Natural killer cell (primary cell): ENCODE measurements around the gene CFAP299. TPM values are rescaled to one million over a fixed set of nuclear protein-coding genes. Genes with fewer than 3 reads are reported as not detected.

ENCODE experiments used
- ATAC-seq, 3 donors: fragments of 150-1000 bp in 2 of 3; fragments of 200-7000 bp in 1 of 3; cut with Tn5 transposase; 1 replicate in 1 of 3; 2 replicates in 2 of 3; pipeline ENCODE4 v1.10.0; 2021; ENCODE audit warnings: mild to moderate bottlenecking in 2 of 3, moderate library complexity in 2 of 3
- DNase-seq, 2 donors: peaks; one replicate each; pipeline versions ENCODE4 v3.0.0 to v3.0.0-alpha.2; 2013 to 2021; ENCODE audit warnings: mixed read lengths in 1 of 2
- H3K27ac ChIP-seq: one replicate; pipeline ENCODE4 v1.5.1; 2013; ENCODE audit warnings: mild to moderate bottlenecking, low read length
- H3K27me3 ChIP-seq: one replicate; pipeline ENCODE4 v1.6.1; 2013; ENCODE audit warnings: low read length; ENCODE audit not compliant: control insufficient read depth, insufficient read depth
- H3K36me3 ChIP-seq: one replicate; pipeline ENCODE4 v1.6.1; 2013; ENCODE audit warnings: low read length; ENCODE audit not compliant: control insufficient read depth, insufficient read depth
- H3K4me1 ChIP-seq: one replicate; pipeline ENCODE4 v1.6.1; 2013; ENCODE audit warnings: low read length; ENCODE audit not compliant: control insufficient read depth, insufficient read depth
- H3K4me3 ChIP-seq: one replicate; pipeline ENCODE4 v1.5.1; 2013; ENCODE audit warnings: low read length
- H3K9me3 ChIP-seq: one replicate; pipeline ENCODE4 v1.6.1; 2013; ENCODE audit warnings: low read length; ENCODE audit not compliant: control insufficient read depth, insufficient read depth
- H3K27ac Mint-ChIP-seq, 2 donors: one replicate each; pipeline ENCODE4 v1.8.0; 2022; ENCODE audit warnings: mild to moderate bottlenecking in 2 of 2, mixed read lengths in 2 of 2, moderate library complexity in 1 of 2
- H3K27me3 Mint-ChIP-seq, 2 donors: one replicate each; pipeline ENCODE4 v1.8.0; 2022; ENCODE audit warnings: low read depth in 2 of 2, mixed read lengths in 2 of 2
- H3K36me3 Mint-ChIP-seq: one replicate; pipeline ENCODE4 v1.8.0; 2022; ENCODE audit warnings: mixed read lengths
- H3K4me1 Mint-ChIP-seq, 2 donors: one replicate each; pipeline ENCODE4 v1.8.0; 2022; ENCODE audit warnings: mixed read lengths in 2 of 2
- H3K4me3 Mint-ChIP-seq: one replicate; pipeline ENCODE4 v1.8.0; 2022; ENCODE audit warnings: mild to moderate bottlenecking, moderate library complexity, mixed read lengths
- H3K9me3 Mint-ChIP-seq, 2 donors: one replicate each; pipeline ENCODE4 v1.8.0; 2022; ENCODE audit warnings: mixed read lengths in 2 of 2
- WGBS: methylation state at CpG from one replicate; pipeline ENCODE4 v1.1.7; 2013; ENCODE audit warnings: missing lambda C conversion rate; ENCODE audit not compliant: insufficient coverage; 5-methylcytosine and 5-hydroxymethylcytosine counted together
- intact Hi-C: fragments of 100-400 bp; cut with micrococcal nuclease; formaldehyde crosslinking; loops from one replicate; pipeline ENCODE4 v1.14.2; 2022
- total RNA-seq, 4 donors: library from RNA; stranded (reverse); fragments of 120-200 nt in 1 of 4; gene quantifications; one replicate each; pipeline versions ENCODE4 v1.2.3 to v1.2.4, GENCODE V29; 2013 to 2022
- TF ChIP-seq, protein P1 (sequence below): fragments of 200-600 bp; IDR thresholded peaks from one replicate; pipeline ENCODE4 v1.8.0; 2022; ENCODE audit warnings: antibody characterized with exemption

The CFAP299 gene
- total RNA-seq, 3 donors from 2014 or later (not counting 1 experiment from before 2014, with no cell fraction given): not detected

DNA sequence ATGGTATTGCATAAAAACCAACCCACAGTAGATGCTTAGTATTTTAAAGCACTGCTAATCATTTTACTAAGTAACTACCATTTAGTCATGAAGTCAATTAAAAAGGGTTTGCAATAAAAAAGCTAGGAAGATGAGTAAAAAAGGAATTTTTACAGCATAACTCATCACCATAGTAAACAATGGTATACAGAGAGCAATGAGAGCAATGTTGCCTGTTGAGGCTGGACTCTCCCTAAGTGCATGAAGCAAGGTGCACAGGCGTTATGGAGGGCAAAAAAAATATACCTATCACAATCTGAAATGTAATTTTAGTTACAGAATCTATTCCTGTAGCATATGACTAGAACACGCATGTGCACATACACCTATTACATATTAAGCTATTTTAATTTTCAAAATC is 565.4 kb downstream of the CFAP299 start:
- intact Hi-C loops: no loop called here
- Mint-ChIP-seq H3K27me3 (no peaks in the 10 kb centered on the region), H3K36me3 (no peaks in the 10 kb centered on the region), H3K4me3 (no peak overlapping the region), H3K9me3 (no peaks in the 10 kb centered on the region), H3K4me1 (no peaks in the 10 kb centered on the region), H3K27ac (no peak overlapping the region)
- H3K27me3 ChIP-seq: no peaks in the 10 kb centered on the region
- H3K4me1 ChIP-seq: no peaks in the 10 kb centered on the region
- ATAC-seq (no peak), DNase-seq (no peak)
- no peak overlapping the region for H3K4me3 ChIP-seq
- no peaks in the 10 kb centered on the region for H3K9me3 ChIP-seq
- TF ChIP-seq, protein P1, sequence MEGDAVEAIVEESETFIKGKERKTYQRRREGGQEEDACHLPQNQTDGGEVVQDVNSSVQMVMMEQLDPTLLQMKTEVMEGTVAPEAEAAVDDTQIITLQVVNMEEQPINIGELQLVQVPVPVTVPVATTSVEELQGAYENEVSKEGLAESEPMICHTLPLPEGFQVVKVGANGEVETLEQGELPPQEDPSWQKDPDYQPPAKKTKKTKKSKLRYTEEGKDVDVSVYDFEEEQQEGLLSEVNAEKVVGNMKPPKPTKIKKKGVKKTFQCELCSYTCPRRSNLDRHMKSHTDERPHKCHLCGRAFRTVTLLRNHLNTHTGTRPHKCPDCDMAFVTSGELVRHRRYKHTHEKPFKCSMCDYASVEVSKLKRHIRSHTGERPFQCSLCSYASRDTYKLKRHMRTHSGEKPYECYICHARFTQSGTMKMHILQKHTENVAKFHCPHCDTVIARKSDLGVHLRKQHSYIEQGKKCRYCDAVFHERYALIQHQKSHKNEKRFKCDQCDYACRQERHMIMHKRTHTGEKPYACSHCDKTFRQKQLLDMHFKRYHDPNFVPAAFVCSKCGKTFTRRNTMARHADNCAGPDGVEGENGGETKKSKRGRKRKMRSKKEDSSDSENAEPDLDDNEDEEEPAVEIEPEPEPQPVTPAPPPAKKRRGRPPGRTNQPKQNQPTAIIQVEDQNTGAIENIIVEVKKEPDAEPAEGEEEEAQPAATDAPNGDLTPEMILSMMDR: no peak
- no peaks in the 10 kb centered on the region for H3K36me3 ChIP-seq
- WGBS: 78% methylated on average over 2 of the region's 2 CpGs
- H3K27ac ChIP-seq: no peak overlapping the region

DNA sequence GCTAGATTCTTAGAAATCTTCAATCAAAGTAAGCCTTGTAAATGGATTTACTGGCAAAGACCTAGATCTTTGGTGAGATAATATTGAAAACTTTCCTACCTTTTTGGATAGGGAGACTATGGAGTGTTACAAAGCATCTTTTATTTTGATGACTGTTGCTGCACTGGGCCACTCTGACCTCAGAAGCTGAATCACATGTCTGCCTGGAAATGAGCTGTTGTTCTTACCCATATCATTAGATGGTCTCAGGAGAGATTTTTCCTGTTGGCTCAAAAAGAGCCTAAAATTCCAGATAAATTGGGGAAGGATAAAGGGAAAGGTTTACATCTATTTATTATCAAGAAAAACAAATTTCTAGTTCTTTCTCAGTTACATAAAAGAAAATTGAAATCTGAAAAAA is 567.5 kb downstream of the CFAP299 start:
- Histone ChIP-seq H3K27ac (no peak overlapping the region), H3K36me3 (no peaks in the 10 kb centered on the region), H3K4me3 (no peak overlapping the region), H3K9me3 (no peaks in the 10 kb centered on the region), H3K27me3 (no peaks in the 10 kb centered on the region), H3K4me1 (no peaks in the 10 kb centered on the region)
- Mint-ChIP-seq H3K9me3 (no peaks in the 10 kb centered on the region), H3K27ac (no peak overlapping the region), H3K36me3 (no peaks in the 10 kb centered on the region), H3K27me3 (no peaks in the 10 kb centered on the region), H3K4me1 (no peaks in the 10 kb centered on the region), H3K4me3 (no peak overlapping the region)
- ATAC-seq: no peak
- TF ChIP-seq, protein P1: no peak
- intact Hi-C loops: no loop called here
- no peak for DNase-seq

DNA sequence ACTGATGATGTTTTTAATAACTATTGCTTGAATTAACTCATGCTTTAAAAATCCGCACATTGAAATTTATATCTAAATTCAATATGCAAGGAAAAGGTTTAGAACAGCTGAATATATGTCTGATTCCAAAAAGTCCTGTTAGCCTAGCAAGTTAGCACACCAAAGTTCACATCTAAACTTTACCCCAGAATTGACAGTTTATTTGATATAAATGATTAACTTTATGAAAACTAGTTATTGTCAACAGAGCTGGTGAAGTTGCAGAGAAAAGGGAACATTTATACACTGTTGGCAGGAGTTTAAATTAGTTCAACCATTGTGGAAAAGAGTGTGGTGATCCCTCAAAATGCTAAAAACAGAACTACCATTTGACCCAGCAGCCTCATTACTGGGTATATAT is 574.4 kb downstream of the CFAP299 start:
- no peak overlapping the region for H3K4me3 Mint-ChIP-seq
- ATAC-seq: no peak
- TF ChIP-seq, protein P1: no peak
- no peaks in the 10 kb centered on the region for H3K27me3 ChIP-seq
- H3K27ac Mint-ChIP-seq: no peak overlapping the region
- H3K4me3 ChIP-seq: no peak overlapping the region
- H3K9me3 ChIP-seq: no peaks in the 10 kb centered on the region
- no peaks in the 10 kb centered on the region for H3K4me1 ChIP-seq
- H3K36me3 ChIP-seq: no peaks in the 10 kb centered on the region
- no peaks in the 10 kb centered on the region for H3K36me3 Mint-ChIP-seq
- WGBS: no CpG with 5 or more reads among the region's 1 CpG
- no peaks in the 10 kb centered on the region for H3K4me1 Mint-ChIP-seq
- no peak overlapping the region for H3K27ac ChIP-seq
- intact Hi-C loops: no loop called here
- DNase-seq: no peak
- H3K9me3 Mint-ChIP-seq: peaks cover 0 to 2% of the 10 kb centered on the region in 2 donors
- H3K27me3 Mint-ChIP-seq: no peaks in the 10 kb centered on the region

DNA sequence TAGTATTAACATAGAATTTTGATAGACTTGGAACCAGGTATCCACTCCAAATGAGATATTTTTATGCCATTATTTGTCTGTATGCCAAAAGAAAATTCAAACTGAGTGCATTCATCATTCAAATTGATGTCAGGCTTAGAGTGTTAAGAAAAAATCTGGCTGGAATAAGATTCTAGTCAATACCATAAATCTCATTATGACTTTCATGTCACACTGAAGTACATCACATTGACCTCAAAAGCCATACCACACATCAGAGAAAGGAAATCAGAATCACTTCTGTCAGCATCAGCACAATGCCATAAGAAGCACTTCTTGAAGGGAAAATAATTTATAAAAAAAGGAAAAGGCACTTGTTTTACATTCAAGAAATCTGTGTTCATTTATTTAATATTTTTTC is 575.9 kb downstream of the CFAP299 start:
- intact Hi-C loops: no loop called here
- Mint-ChIP-seq H3K36me3 (no peaks in the 10 kb centered on the region), H3K4me3 (no peak overlapping the region), H3K4me1 (no peaks in the 10 kb centered on the region), H3K27ac (no peak overlapping the region), H3K9me3 (peaks cover 0 to 2% of the 10 kb centered on the region in 2 donors), H3K27me3 (peaks cover under 1 to 2% of the 10 kb centered on the region in 2 donors)
- DNase-seq (no peak), ATAC-seq (no peak)
- H3K4me3 ChIP-seq: no peak overlapping the region
- H3K4me1 ChIP-seq: no peaks in the 10 kb centered on the region
- H3K36me3 ChIP-seq: no peaks in the 10 kb centered on the region
- no peaks in the 10 kb centered on the region for H3K9me3 ChIP-seq
- H3K27ac ChIP-seq: no peak overlapping the region
- TF ChIP-seq, protein P1: no peak
- no peaks in the 10 kb centered on the region for H3K27me3 ChIP-seq
